ENCODE data around the gene AGPS.

- TF ChIP-seq EZH2phosphoT487 (IDR thresholded peaks at IDR 0.05; ENCODE audit: insufficient read depth, low read depth) (no peak), EZH2 (IDR thresholded peaks at IDR 0.05; ENCODE audit: insufficient read depth, poor library complexity, severe bottlenecking) (no peak)
Measured at GRCh38 chr2:177344316-177344715, 48.3 kb upstream of the AGPS start.

Measured in GM23248 (cell line).